ENCODE data around the gene RUFY4.
"Not testable (repeated sequence)": the region's sequence is repeated elsewhere in the genome, so short reads cannot be mapped to it uniquely, and the experiment has no call there.

Gene RUFY4

GRCh38 chr2:218068721-218069334 lies at the start of gene RUFY4:
Gene RUFY4 (plus strand): TSS chr2:218069253. CDS start chr2:218070606, 1,353 bp downstream.
- H3K36me3 Mint-ChIP-seq; H3K9me3 Mint-ChIP-seq (ENCODE audit: low read depth); H3K27me3 Mint-ChIP-seq; H3K4me1 Mint-ChIP-seq (ENCODE audit: low read depth); H3K27ac Mint-ChIP-seq: not testable (repeated sequence)
- H3K4me3 Mint-ChIP-seq, result peak within 1 kb of the TSS; percentile 30

- H3K27ac Mint-ChIP-seq, result no peak overlapping the region
- peaks cover 1% of the 10 kb centered on the region for H3K27me3 Mint-ChIP-seq
- H3K4me3 Mint-ChIP-seq, result no peak overlapping the region
- no peaks in the 10 kb centered on the region for H3K4me1 Mint-ChIP-seq (ENCODE audit: low read depth)
- H3K9me3 Mint-ChIP-seq (ENCODE audit: low read depth), result no peaks in the 10 kb centered on the region
- no peaks in the 10 kb centered on the region for H3K36me3 Mint-ChIP-seq
Observed at GRCh38 chr2:218019411-218020060, 49.5 kb upstream of the RUFY4 start.

- Mint-ChIP-seq H3K27ac (no peak overlapping the region), H3K9me3 (ENCODE audit: low read depth) (no peaks in the 10 kb centered on the region), H3K36me3 (no peaks in the 10 kb centered on the region), H3K4me1 (ENCODE audit: low read depth) (no peaks in the 10 kb centered on the region), H3K27me3 (no peaks in the 10 kb centered on the region), H3K4me3 (no peak overlapping the region)
Observed at GRCh38 chr2:218020281-218020680, 48.8 kb upstream of the RUFY4 start.

GRCh38 chr2:218020966-218021535 lies 48.0 kb upstream of the RUFY4 start:
- no peaks in the 10 kb centered on the region for H3K27me3 Mint-ChIP-seq
- H3K36me3 Mint-ChIP-seq, result no peaks in the 10 kb centered on the region
- no peak overlapping the region for H3K27ac Mint-ChIP-seq
- no peaks in the 10 kb centered on the region for H3K9me3 Mint-ChIP-seq (ENCODE audit: low read depth)
- H3K4me3 Mint-ChIP-seq, result no peak overlapping the region
- H3K4me1 Mint-ChIP-seq (ENCODE audit: low read depth), result no peaks in the 10 kb centered on the region

GRCh38 chr2:218021536-218022071 lies 47.4 kb upstream of the RUFY4 start:
- Mint-ChIP-seq H3K4me3 (no peak overlapping the region), H3K4me1 (ENCODE audit: low read depth) (no peaks in the 10 kb centered on the region), H3K27me3 (no peaks in the 10 kb centered on the region), H3K27ac (no peak overlapping the region), H3K36me3 (no peaks in the 10 kb centered on the region), H3K9me3 (ENCODE audit: low read depth) (no peaks in the 10 kb centered on the region)

GRCh38 chr2:218022131-218022850 lies 46.8 kb upstream of the RUFY4 start:
- Mint-ChIP-seq H3K4me1 (ENCODE audit: low read depth) (no peaks in the 10 kb centered on the region), H3K27ac (no peak overlapping the region), H3K9me3 (ENCODE audit: low read depth) (no peaks in the 10 kb centered on the region), H3K4me3 (no peak overlapping the region), H3K36me3 (no peaks in the 10 kb centered on the region), H3K27me3 (no peaks in the 10 kb centered on the region)

- H3K4me1 Mint-ChIP-seq (ENCODE audit: low read depth), result no peaks in the 10 kb centered on the region
- H3K27me3 Mint-ChIP-seq, result no peaks in the 10 kb centered on the region
- H3K9me3 Mint-ChIP-seq (ENCODE audit: low read depth), result no peaks in the 10 kb centered on the region
- no peak overlapping the region for H3K27ac Mint-ChIP-seq
- H3K4me3 Mint-ChIP-seq, result no peak overlapping the region
- no peaks in the 10 kb centered on the region for H3K36me3 Mint-ChIP-seq
Observed at GRCh38 chr2:218022851-218023530, 46.1 kb upstream of the RUFY4 start.

- Mint-ChIP-seq H3K36me3 (no peaks in the 10 kb centered on the region), H3K27ac (no peak overlapping the region), H3K4me3 (no peak overlapping the region), H3K9me3 (ENCODE audit: low read depth) (no peaks in the 10 kb centered on the region), H3K4me1 (ENCODE audit: low read depth) (no peaks in the 10 kb centered on the region), H3K27me3 (no peaks in the 10 kb centered on the region)
Observed at GRCh38 chr2:218023636-218024035, 45.4 kb upstream of the RUFY4 start.

- Mint-ChIP-seq H3K4me1 (ENCODE audit: low read depth) (no peaks in the 10 kb centered on the region), H3K9me3 (ENCODE audit: low read depth) (no peaks in the 10 kb centered on the region), H3K27me3 (no peaks in the 10 kb centered on the region), H3K36me3 (no peaks in the 10 kb centered on the region), H3K4me3 (no peak overlapping the region), H3K27ac (no peak overlapping the region)
Observed at GRCh38 chr2:218024336-218024735, 44.7 kb upstream of the RUFY4 start.

- no peaks in the 10 kb centered on the region for H3K27me3 Mint-ChIP-seq
- no peaks in the 10 kb centered on the region for H3K36me3 Mint-ChIP-seq
- H3K4me1 Mint-ChIP-seq (ENCODE audit: low read depth), result no peaks in the 10 kb centered on the region
- no peaks in the 10 kb centered on the region for H3K9me3 Mint-ChIP-seq (ENCODE audit: low read depth)
- H3K4me3 Mint-ChIP-seq, result no peak overlapping the region
- no peak overlapping the region for H3K27ac Mint-ChIP-seq
Observed at GRCh38 chr2:218024871-218025270, 44.2 kb upstream of the RUFY4 start.

GRCh38 chr2:218026244-218026643 lies 42.8 kb upstream of the RUFY4 start:
- Mint-ChIP-seq H3K4me3 (no peak overlapping the region), H3K27me3 (no peaks in the 10 kb centered on the region), H3K36me3 (no peaks in the 10 kb centered on the region), H3K27ac (no peak overlapping the region), H3K4me1 (ENCODE audit: low read depth) (no peaks in the 10 kb centered on the region), H3K9me3 (ENCODE audit: low read depth) (no peaks in the 10 kb centered on the region)

GRCh38 chr2:218026676-218027425 lies 42.2 kb upstream of the RUFY4 start:
- H3K4me3 Mint-ChIP-seq, result no peak overlapping the region

GRCh38 chr2:218027426-218028188 lies 41.4 kb upstream of the RUFY4 start:
- no peaks in the 10 kb centered on the region for H3K36me3 Mint-ChIP-seq
- no peaks in the 10 kb centered on the region for H3K9me3 Mint-ChIP-seq (ENCODE audit: low read depth)
- no peak overlapping the region for H3K27ac Mint-ChIP-seq
- no peaks in the 10 kb centered on the region for H3K27me3 Mint-ChIP-seq
- H3K4me3 Mint-ChIP-seq, result no peak overlapping the region
- H3K4me1 Mint-ChIP-seq (ENCODE audit: low read depth), result no peaks in the 10 kb centered on the region

More at GRCh38 chr2:218026676-218027425, 42.2 kb upstream of the RUFY4 start:
- Mint-ChIP-seq H3K9me3 (ENCODE audit: low read depth) (no peaks in the 10 kb centered on the region), H3K27ac (no peak overlapping the region), H3K27me3 (no peaks in the 10 kb centered on the region), H3K36me3 (no peaks in the 10 kb centered on the region), H3K4me1 (ENCODE audit: low read depth) (no peaks in the 10 kb centered on the region)

- Mint-ChIP-seq H3K27ac (no peak overlapping the region), H3K27me3 (no peaks in the 10 kb centered on the region), H3K9me3 (ENCODE audit: low read depth) (no peaks in the 10 kb centered on the region), H3K4me1 (ENCODE audit: low read depth) (no peaks in the 10 kb centered on the region), H3K36me3 (no peaks in the 10 kb centered on the region), H3K4me3 (no peak overlapping the region)
Observed at GRCh38 chr2:218028189-218028495, 40.9 kb upstream of the RUFY4 start.
